ENCODE results near the gene GAS7.

DNA sequence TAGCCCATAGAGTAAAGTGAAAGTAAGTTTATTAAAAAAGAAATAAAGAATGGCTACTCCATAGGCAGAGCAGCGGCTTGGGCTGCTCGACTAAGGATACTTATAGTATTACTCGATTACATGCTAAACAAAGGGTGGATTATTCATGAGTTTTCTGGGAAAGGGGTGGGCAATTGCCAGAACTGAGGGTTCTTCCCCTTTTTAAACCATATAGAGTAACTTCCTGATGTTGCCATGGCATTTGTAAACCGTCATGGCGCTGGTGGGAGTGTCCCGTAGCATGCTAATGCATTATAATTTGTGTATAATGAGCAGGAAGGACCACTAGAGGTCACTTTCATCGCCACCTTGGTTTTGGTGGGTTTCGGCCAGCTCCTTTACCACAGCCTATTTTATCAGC is 13.3 kb upstream of the GAS7 start:
- TF ChIP-seq CTCF (optimal IDR thresholded peaks at IDR 0.05 in 1 of 3, IDR thresholded peaks at IDR 0.05 in 1 of 3, conservative IDR thresholded peaks at IDR 0.05 in 1 of 3; ENCODE audit: extremely low read depth in 1 of 3, insufficient read depth in 2 of 3, low read length in 3 of 3) (no peak), EZH2 (IDR thresholded peaks at IDR 0.05; ENCODE audit: low read length) (no peak)

Measured in keratinocyte (primary cell).